SU-DHL-6 (cell line): ENCODE measurements around the gene CFAP74.

Experiments
- H2AFZ ChIP-seq: fragments of 200-600 bp; sonication (generic); 2 replicates; pipeline ENCODE4 v1.6.1; 2014; ENCODE audit warnings: low read depth, mild to moderate bottlenecking, moderate library complexity, mixed read lengths, antibody characterized with exemption, low read length; ENCODE audit not compliant: severe bottlenecking
- H3F3A ChIP-seq: fragments of 200-600 bp; shearing (Covaris generic); 2 replicates; pipeline ENCODE4 v1.6.0; 2016; ENCODE audit warnings: antibody characterized with exemption, mild to moderate bottlenecking; ENCODE audit not compliant: insufficient read depth
- H3K27ac ChIP-seq: fragments of 200-600 bp; sonication (generic); 2 replicates; pipeline ENCODE4 v1.5.1; 2016; ENCODE audit warnings: low read depth, mild to moderate bottlenecking, low read length, moderate library complexity, mixed read lengths
- H3K27me3 ChIP-seq: fragments of 200-600 bp; sonication (generic), shearing (Covaris generic); 2 replicates; pipeline ENCODE4 v1.6.0; 2014; ENCODE audit warnings: mild to moderate bottlenecking, low read length
- H3K36me3 ChIP-seq: fragments of 200-600 bp; sonication (generic); 2 replicates; pipeline ENCODE4 v1.6.1; 2014; ENCODE audit warnings: mild to moderate bottlenecking, low read length, mixed read lengths
- H3K4me2 ChIP-seq: fragments of 300-600, 200-600 bp; shearing (Covaris generic), sonication (generic); 2 replicates; pipeline ENCODE4 v1.6.0; 2014; ENCODE audit warnings: low read length, low read depth, mild to moderate bottlenecking; ENCODE audit not compliant: poor library complexity, severe bottlenecking
- H3K4me3 ChIP-seq: fragments of 200-600 bp; sonication (generic); 2 replicates; pipeline ENCODE4 v1.5.1; 2014; ENCODE audit warnings: antibody characterized with exemption, low read length, mild to moderate bottlenecking, mixed read lengths; ENCODE audit not compliant: insufficient read depth, poor library complexity, severe bottlenecking
- H3K79me2 ChIP-seq: fragments of 200-600 bp; sonication (generic); 2 replicates; pipeline ENCODE4 v1.6.1; 2014; ENCODE audit warnings: mild to moderate bottlenecking, low read length, moderate library complexity; ENCODE audit not compliant: insufficient read depth
- H3K9ac ChIP-seq: fragments of 200-600 bp; sonication (generic); 2 replicates; pipeline ENCODE4 v1.7.0; 2014; ENCODE audit warnings: mild to moderate bottlenecking, low read length
- H3K9me2 ChIP-seq: fragments of 200-600 bp; sonication (generic); replicated peaks from 2 replicates; pipeline ENCODE4 v1.6.1; 2014; ENCODE audit warnings: low read length; ENCODE audit not compliant: insufficient read depth
- H3K9me3 ChIP-seq: fragments of 200-600 bp; sonication (generic); 2 replicates; pipeline ENCODE4 v1.6.1; 2014; ENCODE audit warnings: low read length, mixed read lengths; ENCODE audit not compliant: insufficient read depth
- H4K20me1 ChIP-seq: fragments of 200-600 bp; sonication (generic); 2 replicates; pipeline ENCODE4 v1.6.1; 2014; ENCODE audit warnings: low read depth, mild to moderate bottlenecking, antibody characterized with exemption, low read length, moderate library complexity, mixed read lengths
- EZH2phosphoT487 ChIP-seq: fragments of 200-600 bp; sonication (generic), shearing (Covaris generic); conservative IDR thresholded peaks from 2 replicates; pipeline ENCODE4 v1.6.1; 2018; ENCODE audit warnings: mild to moderate bottlenecking, antibody characterized with exemption, low read length, moderate library complexity, mixed read lengths
- TF ChIP-seq, protein P1 (sequence below): fragments of 200-600 bp; sonication (generic); IDR thresholded peaks from one replicate; pipeline ENCODE4 v1.5.1; 2017; ENCODE audit warnings: antibody characterized with exemption, mild to moderate bottlenecking, low read length, moderate library complexity; ENCODE audit not compliant: insufficient read depth, poor library complexity, severe bottlenecking

The CFAP74 gene

DNA sequence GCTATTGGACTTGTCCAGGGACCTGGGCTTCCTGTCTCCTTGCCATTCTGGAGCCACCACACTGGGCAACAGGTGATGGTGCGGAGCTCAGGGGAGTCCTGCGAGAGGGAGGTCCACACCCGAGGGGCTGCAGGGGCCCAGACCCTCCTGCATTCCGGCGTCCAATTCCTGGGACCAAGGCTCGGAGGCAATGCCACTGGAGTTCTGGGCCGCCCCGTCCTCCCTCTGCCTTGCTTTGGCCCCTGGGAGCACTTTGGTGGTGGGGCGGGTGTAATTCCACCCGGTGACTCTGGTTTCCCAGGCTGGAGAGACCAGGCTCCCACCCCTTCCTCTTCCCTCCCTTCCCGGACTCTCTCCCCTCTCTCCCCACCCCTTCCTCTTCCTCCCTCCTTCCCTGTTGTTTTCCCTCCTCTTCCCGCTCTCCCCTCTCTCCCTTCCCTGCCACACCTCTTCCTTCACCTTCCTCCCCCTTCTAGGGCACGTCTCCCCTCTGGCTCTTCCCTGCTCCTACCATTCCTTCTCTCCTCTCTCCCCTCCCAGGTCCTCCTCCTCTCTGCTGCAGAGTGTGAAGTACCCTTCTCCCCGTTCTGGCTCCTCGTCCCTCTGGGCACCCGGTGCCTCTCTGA, 48.6 kb upstream of the CFAP74 start:
- H3K4me3 ChIP-seq: no peak overlapping the region
- no peaks in the 10 kb centered on the region for H3K9me2 ChIP-seq
- H3K79me2 ChIP-seq: no peaks in the 10 kb centered on the region
- no peak overlapping the region for H3K27ac ChIP-seq
- H3K36me3 ChIP-seq: no peaks in the 10 kb centered on the region
- no peak overlapping the region for H3K4me2 ChIP-seq
- no peaks in the 10 kb centered on the region for H3K9me3 ChIP-seq
- no peak overlapping the region for H2AFZ ChIP-seq
- H3F3A ChIP-seq: no peaks in the 10 kb centered on the region
- no peaks in the 10 kb centered on the region for H4K20me1 ChIP-seq
- H3K9ac ChIP-seq: no peak overlapping the region
- TF ChIP-seq, protein P1, sequence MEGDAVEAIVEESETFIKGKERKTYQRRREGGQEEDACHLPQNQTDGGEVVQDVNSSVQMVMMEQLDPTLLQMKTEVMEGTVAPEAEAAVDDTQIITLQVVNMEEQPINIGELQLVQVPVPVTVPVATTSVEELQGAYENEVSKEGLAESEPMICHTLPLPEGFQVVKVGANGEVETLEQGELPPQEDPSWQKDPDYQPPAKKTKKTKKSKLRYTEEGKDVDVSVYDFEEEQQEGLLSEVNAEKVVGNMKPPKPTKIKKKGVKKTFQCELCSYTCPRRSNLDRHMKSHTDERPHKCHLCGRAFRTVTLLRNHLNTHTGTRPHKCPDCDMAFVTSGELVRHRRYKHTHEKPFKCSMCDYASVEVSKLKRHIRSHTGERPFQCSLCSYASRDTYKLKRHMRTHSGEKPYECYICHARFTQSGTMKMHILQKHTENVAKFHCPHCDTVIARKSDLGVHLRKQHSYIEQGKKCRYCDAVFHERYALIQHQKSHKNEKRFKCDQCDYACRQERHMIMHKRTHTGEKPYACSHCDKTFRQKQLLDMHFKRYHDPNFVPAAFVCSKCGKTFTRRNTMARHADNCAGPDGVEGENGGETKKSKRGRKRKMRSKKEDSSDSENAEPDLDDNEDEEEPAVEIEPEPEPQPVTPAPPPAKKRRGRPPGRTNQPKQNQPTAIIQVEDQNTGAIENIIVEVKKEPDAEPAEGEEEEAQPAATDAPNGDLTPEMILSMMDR: no peak
- TF ChIP-seq EZH2phosphoT487: no peak
- H3K27me3 ChIP-seq: no peaks in the 10 kb centered on the region

DNA sequence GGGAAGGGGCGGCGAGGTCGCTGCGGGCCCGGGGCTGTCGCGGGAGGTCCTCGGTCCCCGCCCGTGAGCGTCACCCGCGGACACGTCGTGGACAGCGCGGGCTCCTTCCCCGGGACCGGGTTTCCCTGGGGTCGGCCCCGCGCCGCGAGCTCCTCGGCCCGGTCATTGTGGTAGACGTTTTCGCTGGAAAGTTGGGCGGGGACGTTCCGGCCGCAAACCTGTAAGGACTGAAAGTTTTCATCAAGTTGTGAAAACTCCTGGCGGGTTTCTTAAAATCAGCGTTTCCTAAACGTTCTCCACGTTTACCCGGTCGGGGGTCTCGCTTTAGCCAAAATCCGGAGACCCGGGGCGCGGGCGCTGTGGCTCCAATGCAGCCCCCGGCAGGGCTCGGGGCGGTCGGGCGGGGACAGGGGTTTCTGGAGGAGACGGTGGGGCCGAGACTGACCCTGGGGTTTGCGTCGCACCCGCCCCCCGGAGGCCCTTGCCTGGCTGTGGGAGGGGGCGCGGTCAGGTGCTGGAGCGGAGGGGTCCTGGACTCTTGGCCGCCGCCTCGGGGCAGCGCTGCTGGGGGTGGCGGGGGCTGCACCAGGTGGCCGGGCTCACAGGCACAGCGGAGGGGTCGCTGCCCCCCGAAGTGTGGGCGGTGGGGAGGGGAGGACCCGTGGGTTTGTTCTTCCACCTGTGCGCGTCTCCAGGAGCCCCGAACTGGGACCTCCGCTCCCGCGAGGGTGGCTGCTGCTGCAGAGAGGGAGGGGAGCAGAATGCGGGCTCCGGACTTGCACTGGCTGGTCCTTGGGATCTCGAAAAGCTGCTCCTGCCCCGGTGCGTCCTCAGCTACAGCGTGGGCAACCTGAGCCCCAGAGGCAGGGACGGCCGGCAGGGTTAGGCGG, 47.5 kb upstream of the CFAP74 start:
- H3K9me2 ChIP-seq: no peaks in the 10 kb centered on the region
- no peak overlapping the region for H3K4me2 ChIP-seq
- H3F3A ChIP-seq: no peaks in the 10 kb centered on the region
- no peak overlapping the region for H3K27ac ChIP-seq
- H2AFZ ChIP-seq: no peak overlapping the region
- no peaks in the 10 kb centered on the region for H3K9me3 ChIP-seq
- no peaks in the 10 kb centered on the region for H3K79me2 ChIP-seq
- no peaks in the 10 kb centered on the region for H3K27me3 ChIP-seq
- no peak overlapping the region for H3K4me3 ChIP-seq
- no peaks in the 10 kb centered on the region for H3K36me3 ChIP-seq
- no peaks in the 10 kb centered on the region for H4K20me1 ChIP-seq
- TF ChIP-seq, protein P1: no peak
- no peak for TF ChIP-seq EZH2phosphoT487
- H3K9ac ChIP-seq: no peak overlapping the region

DNA sequence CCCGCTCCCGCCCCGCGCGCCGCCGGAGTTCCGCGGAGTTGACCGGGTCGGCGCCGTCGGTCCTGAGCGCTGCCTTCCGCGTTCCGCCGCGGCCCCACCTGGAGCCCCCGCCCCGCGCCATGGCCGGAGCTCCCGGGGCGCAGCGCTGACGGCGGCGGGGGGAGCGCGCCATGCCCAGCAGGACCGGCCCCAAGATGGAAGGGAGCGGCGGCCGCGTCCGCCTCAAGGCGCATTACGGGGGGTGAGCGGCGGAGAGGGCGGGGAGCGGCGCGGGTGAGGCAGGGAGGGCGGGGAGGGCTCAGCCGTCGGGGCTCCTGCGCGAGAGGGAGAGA, 46.8 kb upstream of the CFAP74 start:
- H3K27me3 ChIP-seq: no peaks in the 10 kb centered on the region

More for the DNA sequence above, 46.8 kb upstream of the CFAP74 start:
- H3K9me2 ChIP-seq: no peaks in the 10 kb centered on the region
- H3F3A ChIP-seq: no peaks in the 10 kb centered on the region
- no peaks in the 10 kb centered on the region for H3K79me2 ChIP-seq
- H3K4me3 ChIP-seq: no peak overlapping the region
- no peak overlapping the region for H3K9ac ChIP-seq
- no peak overlapping the region for H3K27ac ChIP-seq
- TF ChIP-seq EZH2phosphoT487: no peak
- H3K4me2 ChIP-seq: no peak overlapping the region
- H3K36me3 ChIP-seq: no peaks in the 10 kb centered on the region
- H2AFZ ChIP-seq: no peak overlapping the region
- no peaks in the 10 kb centered on the region for H3K9me3 ChIP-seq
- no peaks in the 10 kb centered on the region for H4K20me1 ChIP-seq
